ENCODE measurements around the gene CIDEB. TPM values are rescaled to one million over a fixed set of nuclear protein-coding genes. Genes with fewer than 3 reads are reported as not detected.

Gene CIDEB
- total and polyA plus RNA-seq, 4 donors = 3.3 to 17.2 (median 13.0) TPM

DNA sequence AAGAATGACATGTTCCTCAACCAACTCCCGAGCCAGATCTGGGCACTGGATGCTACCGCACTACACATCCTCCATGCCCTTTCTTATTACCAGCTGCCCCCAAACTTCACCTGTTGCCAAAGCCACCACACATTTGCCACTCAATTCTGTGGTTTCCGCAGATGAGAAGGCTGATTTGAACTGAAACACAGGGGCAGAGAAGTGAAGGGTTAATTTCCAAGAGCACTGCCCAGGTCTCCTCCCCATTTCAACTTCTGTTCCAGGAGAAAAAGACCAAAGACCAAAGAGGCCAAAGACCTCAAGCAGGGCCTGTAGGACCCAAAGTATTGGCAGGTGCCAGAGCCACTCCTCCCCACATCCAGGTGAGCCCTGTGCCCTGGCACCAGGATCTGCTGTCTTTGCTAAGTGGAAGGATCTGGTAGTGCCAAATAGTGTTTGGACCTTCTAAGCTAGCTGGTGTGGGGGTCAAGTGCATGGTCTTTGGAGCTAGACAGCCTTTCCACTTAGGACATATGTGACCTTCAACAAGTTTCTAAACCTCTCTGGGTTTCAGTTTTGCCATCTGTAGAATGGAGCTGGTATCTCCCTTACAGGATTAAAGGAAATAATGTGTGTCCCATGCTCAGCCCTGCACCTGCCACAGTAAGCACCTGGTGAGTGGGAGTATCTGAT, 16.2 kb downstream of the CIDEB start:
- intact Hi-C loops (cut with DNase I) = no loop called here
- peaks cover 0 to 6% of the 10 kb centered on the region in 2 donors for H3K36me3 ChIP-seq (ENCODE audit: control insufficient read depth in 1 of 2, insufficient read depth in 2 of 2, low read length in 1 of 2)
- no peak for ATAC-seq (ENCODE audit: low FRiP score)

GRCh38 chr14:24290746-24291145, 17.0 kb downstream of the CIDEB start:
- WGBS, 2 donors = 83 to 89% methylated on average over 9 of the region's 9 CpGs
- no peaks in the 10 kb centered on the region for H3K9me3 ChIP-seq (ENCODE audit: control insufficient read depth, low read length)
- peaks cover 0 to 6% of the 10 kb centered on the region in 2 donors for H3K36me3 ChIP-seq (ENCODE audit: control insufficient read depth in 1 of 2, insufficient read depth in 2 of 2, low read length in 1 of 2)
- DNase-seq (no peak), ATAC-seq (ENCODE audit: low FRiP score) (no peak)
- H3K27ac ChIP-seq (ENCODE audit: low read depth in 1 of 2, low read length in 2 of 2) = no peak overlapping the region
- H3K27me3 ChIP-seq (ENCODE audit: control insufficient read depth in 1 of 2, insufficient read depth in 2 of 2, low read length in 1 of 2) = no peaks in the 10 kb centered on the region
- H3K4me3 ChIP-seq (ENCODE audit: low read length in 2 of 2) = no peak overlapping the region
- intact Hi-C loops (cut with DNase I) = no loop called here
- H3K4me1 ChIP-seq (ENCODE audit: control insufficient read depth in 1 of 2, insufficient read depth in 2 of 2, low read length in 2 of 2) = no peaks in the 10 kb centered on the region

More for the DNA sequence above, 16.2 kb downstream of the CIDEB start:
- Histone ChIP-seq H3K4me3 (ENCODE audit: low read length in 2 of 2) (no peak overlapping the region), H3K27ac (ENCODE audit: low read depth in 1 of 2, low read length in 2 of 2) (no peak overlapping the region), H3K4me1 (ENCODE audit: control insufficient read depth in 1 of 2, insufficient read depth in 2 of 2, low read length in 2 of 2) (no peaks in the 10 kb centered on the region), H3K9me3 (ENCODE audit: control insufficient read depth, low read length) (no peaks in the 10 kb centered on the region), H3K27me3 (ENCODE audit: control insufficient read depth in 1 of 2, insufficient read depth in 2 of 2, low read length in 1 of 2) (no peaks in the 10 kb centered on the region)
- WGBS, 2 donors = 91% methylated on average over 3 of the region's 3 CpGs
- DNase-seq = no peak

- Histone ChIP-seq H3K27me3 (ENCODE audit: control insufficient read depth in 1 of 2, insufficient read depth in 2 of 2, low read length in 1 of 2) (no peaks in the 10 kb centered on the region), H3K4me3 (ENCODE audit: low read length in 2 of 2) (no peak overlapping the region), H3K36me3 (ENCODE audit: control insufficient read depth in 1 of 2, insufficient read depth in 2 of 2, low read length in 1 of 2) (peaks cover 0 to 6% of the 10 kb centered on the region in 2 donors), H3K4me1 (ENCODE audit: control insufficient read depth in 1 of 2, insufficient read depth in 2 of 2, low read length in 2 of 2) (no peaks in the 10 kb centered on the region), H3K27ac (ENCODE audit: low read depth in 1 of 2, low read length in 2 of 2) (no peak overlapping the region), H3K9me3 (ENCODE audit: control insufficient read depth, low read length) (no peaks in the 10 kb centered on the region)
- ATAC-seq (ENCODE audit: low FRiP score) (no peak), DNase-seq (no peak)
- intact Hi-C loops (cut with DNase I) = no loop called here
- WGBS, 2 donors = 76 to 86% methylated on average over 6 of the region's 6 CpGs
Observed at GRCh38 chr14:24289649-24290280, 18.0 kb downstream of the CIDEB start.

DNA sequence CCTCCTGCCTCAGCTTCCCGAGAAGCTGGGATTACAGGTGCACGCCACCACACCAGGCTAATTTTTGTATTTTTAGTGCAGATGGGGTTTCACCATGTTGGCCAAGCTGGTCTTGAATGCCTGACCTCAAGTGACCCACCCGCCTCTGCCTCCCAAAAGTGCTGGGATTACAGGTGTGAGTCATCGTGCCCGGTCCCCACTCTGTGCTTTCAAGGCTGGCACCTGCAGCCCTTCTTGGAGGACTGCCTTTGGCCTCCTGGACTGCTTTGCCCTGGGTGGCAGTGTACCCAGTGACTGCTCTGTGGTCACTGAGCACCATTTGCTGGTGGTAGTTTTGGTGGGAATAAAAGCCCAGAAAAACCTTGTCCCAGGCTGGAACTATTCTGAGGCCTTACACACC, 20.8 kb downstream of the CIDEB start:
- intact Hi-C loops (cut with DNase I) = no loop called here
- peaks cover 0 to 6% of the 10 kb centered on the region in 2 donors for H3K36me3 ChIP-seq (ENCODE audit: control insufficient read depth in 1 of 2, insufficient read depth in 2 of 2, low read length in 1 of 2)
- H3K4me3 ChIP-seq (ENCODE audit: low read length in 2 of 2) = no peak overlapping the region
- no peaks in the 10 kb centered on the region for H3K9me3 ChIP-seq (ENCODE audit: control insufficient read depth, low read length)
- WGBS, 2 donors = 89 to 98% methylated on average over 5 of the region's 5 CpGs
- no peak for DNase-seq
- no peak overlapping the region for H3K27ac ChIP-seq (ENCODE audit: low read depth in 1 of 2, low read length in 2 of 2)
- no peak for ATAC-seq (ENCODE audit: low FRiP score)
- no peaks in the 10 kb centered on the region for H3K4me1 ChIP-seq (ENCODE audit: control insufficient read depth in 1 of 2, insufficient read depth in 2 of 2, low read length in 2 of 2)
- no peaks in the 10 kb centered on the region for H3K27me3 ChIP-seq (ENCODE audit: control insufficient read depth in 1 of 2, insufficient read depth in 2 of 2, low read length in 1 of 2)

GRCh38 chr14:24285351-24285750, 22.4 kb downstream of the CIDEB start:
- DNase-seq = no peak
- Histone ChIP-seq H3K27ac (ENCODE audit: low read depth in 1 of 2, low read length in 2 of 2) (no peak overlapping the region), H3K4me1 (ENCODE audit: control insufficient read depth in 1 of 2, insufficient read depth in 2 of 2, low read length in 2 of 2) (no peaks in the 10 kb centered on the region), H3K36me3 (ENCODE audit: control insufficient read depth in 1 of 2, insufficient read depth in 2 of 2, low read length in 1 of 2) (peaks cover 0 to 4% of the 10 kb centered on the region in 2 donors), H3K9me3 (ENCODE audit: control insufficient read depth, low read length) (no peaks in the 10 kb centered on the region), H3K4me3 (ENCODE audit: low read length in 2 of 2) (no peak overlapping the region), H3K27me3 (ENCODE audit: control insufficient read depth in 1 of 2, insufficient read depth in 2 of 2, low read length in 1 of 2) (no peaks in the 10 kb centered on the region)
- intact Hi-C loops (cut with DNase I) = no loop called here
- 76 to 77% methylated on average over 4 of the region's 4 CpGs for WGBS, 2 donors
- ATAC-seq (ENCODE audit: low FRiP score) = no peak

DNA sequence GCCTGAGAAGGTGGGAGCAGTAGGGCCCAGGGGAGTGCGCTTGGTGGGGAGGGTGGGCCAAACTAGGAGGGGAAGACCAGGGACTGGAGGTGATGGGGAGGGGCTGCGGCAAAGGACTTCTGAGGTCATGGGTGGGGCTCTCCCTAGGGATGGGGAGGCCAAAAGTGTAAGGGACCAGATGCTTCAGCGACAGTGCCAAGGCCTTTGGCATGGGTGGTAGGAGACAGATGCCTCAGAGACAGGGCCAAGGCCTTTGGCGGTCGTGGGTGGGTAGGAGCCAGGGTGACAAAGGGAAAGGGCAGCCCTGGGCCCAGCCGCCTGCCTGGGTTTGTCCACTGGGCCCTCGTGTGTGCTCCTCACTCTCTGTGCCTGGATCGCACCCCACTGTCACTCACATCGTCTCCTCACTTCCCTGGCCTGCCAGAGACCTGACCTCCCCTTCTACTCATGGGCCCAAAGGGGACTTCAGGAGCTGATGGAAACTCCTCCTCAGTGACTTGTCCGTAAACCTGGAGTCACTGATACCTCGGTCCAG, 23.2 kb downstream of the CIDEB start:
- ATAC-seq (ENCODE audit: low FRiP score) (no peak), DNase-seq (no peak)
- no peak overlapping the region for H3K4me3 ChIP-seq (ENCODE audit: low read length in 2 of 2)
- intact Hi-C loops (cut with DNase I) = no loop called here
- H3K36me3 ChIP-seq (ENCODE audit: control insufficient read depth in 1 of 2, insufficient read depth in 2 of 2, low read length in 1 of 2) = no peaks in the 10 kb centered on the region
- H3K27me3 ChIP-seq (ENCODE audit: control insufficient read depth in 1 of 2, insufficient read depth in 2 of 2, low read length in 1 of 2) = no peaks in the 10 kb centered on the region
- WGBS, 2 donors = 76 to 82% methylated on average over 11 of the region's 11 CpGs
- H3K9me3 ChIP-seq (ENCODE audit: control insufficient read depth, low read length) = no peaks in the 10 kb centered on the region
- H3K27ac ChIP-seq (ENCODE audit: low read depth in 1 of 2, low read length in 2 of 2) = no peak overlapping the region
- H3K4me1 ChIP-seq (ENCODE audit: control insufficient read depth in 1 of 2, insufficient read depth in 2 of 2, low read length in 2 of 2) = no peaks in the 10 kb centered on the region

- WGBS, 2 donors = 92 to 96% methylated on average over 5 of the region's 5 CpGs
Observed at GRCh38 chr14:24283796-24284460, 23.8 kb downstream of the CIDEB start.

DNA sequence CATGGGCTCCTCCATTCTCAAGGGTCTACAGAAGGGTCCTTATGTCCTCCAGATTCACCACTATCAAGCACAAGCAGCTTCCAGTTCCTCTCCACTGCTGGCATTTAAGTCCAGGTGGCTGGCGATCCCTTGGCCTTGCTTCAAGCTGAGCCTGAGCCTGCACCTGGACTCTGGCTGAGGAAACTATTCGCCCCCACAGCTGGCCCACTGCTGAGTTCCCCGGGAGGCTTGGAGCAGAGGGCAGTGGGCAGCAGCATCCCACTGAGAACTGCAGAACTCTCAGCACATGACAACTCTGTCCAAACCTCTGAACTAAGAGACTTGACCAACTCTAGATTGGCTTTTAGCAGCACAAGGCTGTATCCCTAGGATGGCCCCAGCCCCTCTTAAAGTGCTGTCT, 25.0 kb downstream of the CIDEB start:
- Histone ChIP-seq H3K4me3 (ENCODE audit: low read length in 2 of 2) (no peak overlapping the region), H3K9me3 (ENCODE audit: control insufficient read depth, low read length) (no peaks in the 10 kb centered on the region), H3K27ac (ENCODE audit: low read depth in 1 of 2, low read length in 2 of 2) (no peak overlapping the region), H3K36me3 (ENCODE audit: control insufficient read depth in 1 of 2, insufficient read depth in 2 of 2, low read length in 1 of 2) (no peaks in the 10 kb centered on the region), H3K27me3 (ENCODE audit: control insufficient read depth in 1 of 2, insufficient read depth in 2 of 2, low read length in 1 of 2) (no peaks in the 10 kb centered on the region), H3K4me1 (ENCODE audit: control insufficient read depth in 1 of 2, insufficient read depth in 2 of 2, low read length in 2 of 2) (no peaks in the 10 kb centered on the region)
- DNase-seq (no peak), ATAC-seq (ENCODE audit: low FRiP score) (no peak)
- 81 to 87% methylated on average over 3 of the region's 3 CpGs for WGBS, 2 donors
- intact Hi-C loops (cut with DNase I) = no loop called here

More at GRCh38 chr14:24283796-24284460, 23.8 kb downstream of the CIDEB start:
- DNase-seq (no peak), ATAC-seq (ENCODE audit: low FRiP score) (no peak)
- no peak overlapping the region for H3K4me3 ChIP-seq (ENCODE audit: low read length in 2 of 2)
- no peaks in the 10 kb centered on the region for H3K27me3 ChIP-seq (ENCODE audit: control insufficient read depth in 1 of 2, insufficient read depth in 2 of 2, low read length in 1 of 2)
- no peaks in the 10 kb centered on the region for H3K4me1 ChIP-seq (ENCODE audit: control insufficient read depth in 1 of 2, insufficient read depth in 2 of 2, low read length in 2 of 2)
- intact Hi-C loops (cut with DNase I) = no loop called here
- no peaks in the 10 kb centered on the region for H3K9me3 ChIP-seq (ENCODE audit: control insufficient read depth, low read length)
- no peak overlapping the region for H3K27ac ChIP-seq (ENCODE audit: low read depth in 1 of 2, low read length in 2 of 2)
- no peaks in the 10 kb centered on the region for H3K36me3 ChIP-seq (ENCODE audit: control insufficient read depth in 1 of 2, insufficient read depth in 2 of 2, low read length in 1 of 2)

Data from aorta (tissue), 5 donors.